GM19324 (cell line): ENCODE measurements around the gene ADGRG2.

Source experiments
- ATAC-seq: cut with Tn5 transposase; IDR thresholded peaks from one replicate; pipeline ENCODE4 v1.9.1; 2021; ENCODE audit warnings: mild to moderate bottlenecking, moderate library complexity; ENCODE audit not compliant: unreplicated experiment, low FRiP score

ADGRG2 gene

GRCh38 chrX:19121898-19122640 lies at the start of gene ADGRG2:
Gene ADGRG2, minus strand, starts transcription at chrX:19122468. Its CDS starts 53,634 bp downstream, at chrX:19068834.
- no peak for ATAC-seq

- ATAC-seq = no peak
Observed at GRCh38 chrX:19168609-19169008, 46.3 kb upstream of the ADGRG2 start.

DNA sequence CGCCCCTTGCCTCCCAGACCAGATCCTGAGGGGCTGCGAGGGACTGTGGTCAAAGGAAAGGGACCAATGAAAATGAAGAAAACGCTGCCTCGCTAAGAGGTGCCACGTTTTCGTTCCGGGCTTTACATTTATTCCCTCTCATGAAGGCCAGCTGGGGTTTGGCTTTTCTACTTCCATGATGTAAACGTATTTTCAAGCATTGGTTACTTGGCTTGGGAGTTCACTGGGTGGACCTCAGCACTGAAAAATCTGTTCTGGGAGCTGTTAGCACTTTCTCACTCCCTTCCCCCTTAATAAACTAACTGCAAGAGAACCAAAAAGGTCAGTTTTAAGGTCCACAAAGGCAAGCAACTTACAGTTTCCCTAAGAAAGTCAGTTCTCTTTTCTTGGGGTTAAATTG lies 40.6 kb upstream of the ADGRG2 start:
- no peak for ATAC-seq

- no peak for ATAC-seq
Observed at GRCh38 chrX:19156186-19156585, 33.9 kb upstream of the ADGRG2 start.

GRCh38 chrX:19152762-19153161 lies 30.5 kb upstream of the ADGRG2 start:
- ATAC-seq = no peak

DNA sequence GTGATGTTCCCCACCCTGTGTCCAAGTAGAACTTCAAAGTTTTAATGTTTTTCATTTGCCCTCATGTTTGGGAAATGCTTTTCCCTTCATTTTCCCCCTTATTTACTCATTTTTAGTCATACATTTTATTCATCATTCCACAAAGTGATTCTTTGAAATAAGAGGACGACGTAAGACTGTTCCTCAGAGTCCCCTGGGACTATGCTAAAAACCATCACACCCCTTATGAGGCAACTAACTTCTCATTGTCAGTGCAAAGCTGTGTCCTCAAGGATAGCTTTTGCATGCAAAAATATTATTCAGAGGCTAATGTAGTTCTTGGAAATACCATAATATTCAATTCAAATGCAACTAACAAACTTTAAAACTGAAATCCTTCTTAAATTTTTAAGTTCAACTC lies 14.8 kb upstream of the ADGRG2 start:
- no peak for ATAC-seq

DNA sequence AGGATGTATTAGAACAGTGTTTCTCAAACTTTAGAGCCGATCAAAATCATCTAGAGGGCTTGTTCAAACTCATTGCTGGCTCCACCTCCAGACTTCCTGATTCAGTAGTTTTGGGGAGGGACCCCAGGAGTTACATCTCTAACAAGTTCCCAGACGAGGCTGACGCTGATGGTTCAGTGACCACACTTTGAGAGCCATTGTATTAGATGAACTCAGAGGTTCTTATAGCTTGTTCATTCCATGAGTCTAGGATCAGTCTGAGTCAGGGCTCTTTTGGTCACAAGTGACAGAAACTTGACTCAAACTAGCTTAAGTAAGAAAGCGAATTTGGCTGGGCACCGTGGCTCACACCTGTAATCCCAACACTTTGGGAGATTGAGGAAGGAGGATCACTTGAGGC lies 11.5 kb upstream of the ADGRG2 start:
- ATAC-seq = no peak

GRCh38 chrX:19133231-19133630 lies 11.0 kb upstream of the ADGRG2 start:
- no peak for ATAC-seq

GRCh38 chrX:19130628-19131027 lies 8.4 kb upstream of the ADGRG2 start:
- no peak for ATAC-seq

DNA sequence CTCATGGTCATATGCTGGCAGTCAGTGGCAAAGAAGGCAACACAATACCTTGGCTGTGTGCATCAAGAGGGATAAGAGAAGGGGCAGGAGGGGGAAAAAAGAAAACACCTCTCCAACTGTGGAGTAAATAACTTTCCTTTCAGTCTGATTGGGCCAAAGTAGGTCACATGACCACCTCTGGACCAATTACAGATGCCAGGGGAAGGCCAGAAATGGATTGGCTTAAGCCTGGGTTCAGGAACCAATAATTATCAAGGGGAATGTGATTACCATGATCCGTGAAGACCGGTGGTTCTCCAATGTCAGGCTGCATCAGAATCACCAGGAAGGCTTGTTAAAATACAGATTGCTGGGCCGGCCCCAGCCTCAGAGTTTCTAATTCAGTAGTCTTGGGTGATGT lies 7.4 kb upstream of the ADGRG2 start:
- no peak for ATAC-seq

GRCh38 chrX:19127649-19128168 lies 5.4 kb upstream of the ADGRG2 start:
- ATAC-seq = no peak

- ATAC-seq = no peak
Observed at GRCh38 chrX:19122641-19123009, 357 bp upstream of the ADGRG2 start.

GRCh38 chrX:19121466-19121865 lies 802 bp downstream of the ADGRG2 start:
- no peak for ATAC-seq

GRCh38 chrX:19110642-19111041 lies 11.6 kb downstream of the ADGRG2 start:
- no peak for ATAC-seq

GRCh38 chrX:19107035-19107434 lies 15.2 kb downstream of the ADGRG2 start:
- ATAC-seq = no peak

- ATAC-seq = no peak
Observed at GRCh38 chrX:19100586-19100985, 21.7 kb downstream of the ADGRG2 start.

GRCh38 chrX:19097553-19098283 lies 24.6 kb downstream of the ADGRG2 start:
- no peak for ATAC-seq

- ATAC-seq = no peak
Observed at GRCh38 chrX:19096586-19096985, 25.7 kb downstream of the ADGRG2 start.

DNA sequence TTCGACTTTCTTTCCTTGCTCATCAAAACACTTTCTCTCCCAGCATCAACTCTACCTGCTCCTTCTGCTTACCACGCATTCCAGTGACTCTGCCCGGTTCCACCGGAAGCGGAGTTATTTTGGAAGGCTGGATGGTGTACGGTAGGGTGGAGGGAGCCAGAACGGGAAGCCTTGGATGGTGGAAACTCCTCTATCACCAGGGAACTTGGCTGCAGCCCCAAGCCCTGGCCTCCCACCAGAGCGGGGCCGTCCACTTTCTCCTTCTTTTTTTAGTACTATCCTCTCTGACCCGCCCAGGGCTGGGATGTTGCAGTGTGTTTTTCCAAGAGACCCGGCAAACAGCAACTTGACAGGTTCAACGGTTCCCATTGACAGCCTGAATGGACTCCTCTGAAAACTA lies 27.6 kb downstream of the ADGRG2 start:
- ATAC-seq = no peak

- ATAC-seq = no peak
Observed at GRCh38 chrX:19091596-19091995, 30.7 kb downstream of the ADGRG2 start.

DNA sequence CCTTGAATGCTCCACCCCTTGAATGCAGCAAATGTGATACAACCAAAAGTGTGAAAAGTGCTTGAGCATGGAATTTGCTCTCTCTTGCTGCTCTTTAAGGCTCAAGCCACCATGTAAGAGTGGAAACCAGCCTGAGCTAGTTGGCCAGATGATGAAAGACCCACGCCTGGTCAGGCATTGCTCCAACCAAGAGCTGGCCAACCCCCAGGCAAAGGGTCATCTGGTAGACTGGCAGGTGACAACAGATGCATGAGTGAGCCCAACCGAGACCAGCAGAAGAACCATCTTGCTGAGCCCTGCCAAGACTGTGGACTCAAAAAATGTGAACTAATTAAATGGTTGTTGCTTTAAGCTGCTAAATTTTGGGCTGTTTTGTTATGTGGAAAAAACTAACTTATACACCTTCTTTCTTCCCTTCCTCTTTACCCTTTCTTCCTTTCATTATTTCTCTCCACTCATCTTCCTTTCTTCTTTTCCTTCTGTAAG lies 32.7 kb downstream of the ADGRG2 start:
- no peak for ATAC-seq
